HG02642 (cell line): Measurements from ENCODE around the gene PRXL2B.

Source experiments
- ATAC-seq: cut with Tn5 transposase; IDR thresholded peaks from one replicate; pipeline ENCODE4 v1.9.1; 2021; ENCODE audit warnings: mild to moderate bottlenecking; ENCODE audit not compliant: unreplicated experiment, poor library complexity

PRXL2B gene

GRCh38 chr1:2586154-2587070 lies at the start of gene PRXL2B:
Gene PRXL2B (plus strand): TSS chr1:2586777. CDS start chr1:2586886, 109 bp downstream.
- ATAC-seq = peak; percentile 76

- no peak for ATAC-seq
These were observed 48.8 kb upstream of the PRXL2B start for GRCh38 chr1:2537784-2538115.

GRCh38 chr1:2538376-2538775 lies 48.2 kb upstream of the PRXL2B start:
- ATAC-seq = no peak

GRCh38 chr1:2538872-2539271 lies 47.7 kb upstream of the PRXL2B start:
- ATAC-seq = no peak

- no peak for ATAC-seq
These were observed 47.2 kb upstream of the PRXL2B start for GRCh38 chr1:2539312-2539907.

GRCh38 chr1:2540816-2541492 lies 45.6 kb upstream of the PRXL2B start:
- no peak for ATAC-seq

- ATAC-seq = no peak
These were observed 44.8 kb upstream of the PRXL2B start for GRCh38 chr1:2541619-2542245.

GRCh38 chr1:2542246-2542915 lies 44.2 kb upstream of the PRXL2B start:
- ATAC-seq = no peak

GRCh38 chr1:2543543-2544092 lies 43.0 kb upstream of the PRXL2B start:
- ATAC-seq = no peak

GRCh38 chr1:2544093-2544874 lies 42.3 kb upstream of the PRXL2B start:
- ATAC-seq = no peak

GRCh38 chr1:2544875-2545640 lies 41.5 kb upstream of the PRXL2B start:
- no peak for ATAC-seq

- ATAC-seq = peak; percentile 40
These were observed 40.6 kb upstream of the PRXL2B start for GRCh38 chr1:2545754-2546514.

- peak; percentile 31 for ATAC-seq
These were observed 39.9 kb upstream of the PRXL2B start for GRCh38 chr1:2546515-2547209.

- no peak for ATAC-seq
These were observed 39.1 kb upstream of the PRXL2B start for GRCh38 chr1:2547210-2548067.

GRCh38 chr1:2548068-2548589 lies 38.4 kb upstream of the PRXL2B start:
- no peak for ATAC-seq
